Caco-2 (cell line): ENCODE data around the gene MILR1. TPM values are rescaled to one million over a fixed set of nuclear protein-coding genes. Genes with fewer than 3 reads are reported as not detected.
"Not testable (repeated sequence)": the region's sequence is repeated elsewhere in the genome, so short reads cannot be mapped to it uniquely, and the experiment has no call there.

Source experiments
- BruUV-seq: library from RNA; stranded (reverse); fragments of 400-500 nt; replicated peaks from 2 replicates; lab custom pipeline; 2021; lab: Mats Ljungman, UMichigan
- CTCF ChIA-PET: fragments of 300-600 bp; sonication (Branson Sonifier 250); formaldehyde crosslinking; loops from one replicate; lab custom pipeline; 2022; ENCODE audit warnings: antibody characterized with exemption; lab: Charles Lee
- POLR2A ChIA-PET: fragments of 300-600 bp; sonication (Branson Sonifier 250); formaldehyde crosslinking; loops from one replicate; lab custom pipeline; 2022; ENCODE audit warnings: antibody characterized with exemption; lab: Charles Lee
- DNase-seq, 2 experiments: peaks; one replicate each; pipeline versions ENCODE4 v3.0.0 to v3.0.0-alpha.2; 2020 to 2022
- H3K27me3 ChIP-seq: replicated peaks from 2 replicates; pipeline ENCODE4 v1.6.0; 2011; ENCODE audit warnings: low read length; ENCODE audit not compliant: control insufficient read depth, insufficient read depth
- H3K36me3 ChIP-seq: 2 replicates; pipeline ENCODE4 v1.5.1; 2011; ENCODE audit warnings: low read length; ENCODE audit not compliant: control insufficient read depth, insufficient read depth
- H3K4me1 ChIP-seq: fragments of 250-450 bp; sonication (Bioruptor Pico); 2 replicates; pipeline ENCODE4 v1.5.1; 2020; ENCODE audit warnings: mild to moderate bottlenecking
- H3K4me3 ChIP-seq: 2 replicates; pipeline ENCODE4 v1.5.1; 2011; ENCODE audit warnings: low read depth, mild to moderate bottlenecking, control low read depth, low read length
- H3K9me3 ChIP-seq: fragments of 250-450 bp; sonication (Bioruptor Pico); 2 replicates; pipeline ENCODE4 v1.5.1; 2020; ENCODE audit warnings: mild to moderate bottlenecking, moderate library complexity
- H3K27ac Mint-ChIP-seq: one replicate; pipeline ENCODE4 v1.8.0; 2022; ENCODE audit warnings: mixed read lengths; ENCODE audit not compliant: unreplicated experiment
- H3K27me3 Mint-ChIP-seq: one replicate; pipeline ENCODE4 v1.8.0; 2022; ENCODE audit warnings: mixed read lengths; ENCODE audit not compliant: insufficient read depth, unreplicated experiment
- H3K36me3 Mint-ChIP-seq: one replicate; pipeline ENCODE4 v1.8.0; 2022; ENCODE audit warnings: mild to moderate bottlenecking, mixed read lengths; ENCODE audit not compliant: insufficient read depth, unreplicated experiment
- H3K4me1 Mint-ChIP-seq: one replicate; pipeline ENCODE4 v1.8.0; 2022; ENCODE audit warnings: low read depth, mixed read lengths; ENCODE audit not compliant: unreplicated experiment
- H3K4me3 Mint-ChIP-seq: one replicate; pipeline ENCODE4 v1.8.0; 2022; ENCODE audit warnings: mild to moderate bottlenecking, moderate library complexity, mixed read lengths; ENCODE audit not compliant: unreplicated experiment
- H3K9me3 Mint-ChIP-seq: one replicate; pipeline ENCODE4 v1.8.0; 2022; ENCODE audit warnings: mixed read lengths; ENCODE audit not compliant: unreplicated experiment
- intact Hi-C: fragments of 100-400 bp; cut with micrococcal nuclease; formaldehyde crosslinking; loops from one replicate; pipeline ENCODE4 v1.10.0; 2022; ENCODE audit not compliant: unreplicated experiment
- total RNA-seq: library from RNA; stranded (reverse); gene quantifications from 2 replicates; pipeline ENCODE4 v1.2.3, GENCODE V29; 2022
- TF ChIP-seq, protein P1 (sequence below), 2 experiments: fragments of 200-600 bp in 1 of 2; IDR thresholded peaks; 1 replicate in 1 of 2; 2 replicates in 1 of 2; pipeline versions ENCODE4 v1.5.1 to v1.8.0; 2011 to 2022; ENCODE audit warnings: antibody characterized with exemption in 1 of 2, control low read depth in 1 of 2, inconsistent platforms in 1 of 2, low read depth in 1 of 2, low read length in 1 of 2, mild to moderate bottlenecking in 1 of 2, moderate library complexity in 1 of 2; ENCODE audit not compliant: insufficient read depth in 1 of 2, severe bottlenecking in 1 of 2, unreplicated experiment in 1 of 2

The MILR1 gene
- total RNA-seq, 1 experiment from 2014 or later: not detected

DNA sequence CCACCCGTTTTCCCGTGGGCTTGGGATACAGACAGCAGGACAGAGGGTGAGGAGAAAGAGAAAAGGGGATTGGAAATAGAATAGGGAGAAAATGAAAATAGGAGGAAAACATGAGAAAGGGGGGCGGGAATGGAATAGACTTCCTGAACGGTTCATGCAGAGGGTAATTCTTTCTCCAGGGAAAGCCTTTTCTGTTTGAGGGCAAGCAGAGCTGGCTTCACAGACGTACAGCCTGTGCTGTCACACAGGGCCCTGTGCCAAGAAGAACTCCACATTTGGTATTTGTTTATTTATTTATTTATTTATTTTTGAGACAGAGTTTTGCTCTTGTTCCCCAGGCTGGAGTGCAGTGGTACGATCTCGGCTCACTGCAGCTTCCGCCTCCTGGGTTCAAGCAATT is 12.0 kb downstream of the MILR1 start:
- BruUV-seq: no TSS peak
- no peaks in the 10 kb centered on the region for H3K36me3 Mint-ChIP-seq
- POLR2A ChIA-PET: no interaction called here
- Histone ChIP-seq H3K4me3 (no peak overlapping the region), H3K27me3 (no peaks in the 10 kb centered on the region), H3K36me3 (no peaks in the 10 kb centered on the region), H3K9me3 (no peaks in the 10 kb centered on the region), H3K4me1 (0 out of 2 replicates have a peak, but pooled peaks cover 3% of the 10 kb centered on the region)
- H3K27me3 Mint-ChIP-seq: no peaks in the 10 kb centered on the region
- no peaks in the 10 kb centered on the region for H3K4me1 Mint-ChIP-seq
- intact Hi-C loops: no loop called here
- no peak overlapping the region for H3K27ac Mint-ChIP-seq
- DNase-seq: no peak
- TF ChIP-seq, protein P1, sequence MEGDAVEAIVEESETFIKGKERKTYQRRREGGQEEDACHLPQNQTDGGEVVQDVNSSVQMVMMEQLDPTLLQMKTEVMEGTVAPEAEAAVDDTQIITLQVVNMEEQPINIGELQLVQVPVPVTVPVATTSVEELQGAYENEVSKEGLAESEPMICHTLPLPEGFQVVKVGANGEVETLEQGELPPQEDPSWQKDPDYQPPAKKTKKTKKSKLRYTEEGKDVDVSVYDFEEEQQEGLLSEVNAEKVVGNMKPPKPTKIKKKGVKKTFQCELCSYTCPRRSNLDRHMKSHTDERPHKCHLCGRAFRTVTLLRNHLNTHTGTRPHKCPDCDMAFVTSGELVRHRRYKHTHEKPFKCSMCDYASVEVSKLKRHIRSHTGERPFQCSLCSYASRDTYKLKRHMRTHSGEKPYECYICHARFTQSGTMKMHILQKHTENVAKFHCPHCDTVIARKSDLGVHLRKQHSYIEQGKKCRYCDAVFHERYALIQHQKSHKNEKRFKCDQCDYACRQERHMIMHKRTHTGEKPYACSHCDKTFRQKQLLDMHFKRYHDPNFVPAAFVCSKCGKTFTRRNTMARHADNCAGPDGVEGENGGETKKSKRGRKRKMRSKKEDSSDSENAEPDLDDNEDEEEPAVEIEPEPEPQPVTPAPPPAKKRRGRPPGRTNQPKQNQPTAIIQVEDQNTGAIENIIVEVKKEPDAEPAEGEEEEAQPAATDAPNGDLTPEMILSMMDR (IDR thresholded peaks at IDR 0.05; ENCODE audit: insufficient read depth in 1 of 2, low read depth in 1 of 2, low read length in 1 of 2, severe bottlenecking in 1 of 2, unreplicated experiment in 1 of 2): no peak
- no peaks in the 10 kb centered on the region for H3K9me3 Mint-ChIP-seq
- CTCF ChIA-PET: no interaction called here
- H3K4me3 Mint-ChIP-seq: no peak overlapping the region

DNA sequence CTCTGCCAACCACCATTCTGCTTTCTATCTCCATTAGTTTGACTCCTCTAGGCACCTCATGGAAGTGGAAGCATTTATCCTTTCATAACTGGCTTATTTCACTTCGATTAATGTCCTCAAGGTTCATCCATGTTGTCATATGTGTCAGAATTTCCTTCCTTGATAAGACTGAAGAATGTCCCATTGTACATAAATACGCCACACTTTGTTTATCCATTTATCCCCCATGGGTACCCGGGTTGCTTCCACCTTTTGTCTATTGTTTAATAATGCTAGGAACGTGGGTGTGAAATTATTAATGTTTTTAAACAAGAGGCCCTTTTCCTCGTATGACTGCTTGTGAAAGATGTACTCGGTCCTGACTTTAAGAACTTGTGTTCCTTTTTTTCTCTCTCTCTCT is 12.9 kb downstream of the MILR1 start:
- TF ChIP-seq, protein P1 (IDR thresholded peaks at IDR 0.05; ENCODE audit: insufficient read depth in 1 of 2, low read depth in 1 of 2, low read length in 1 of 2, severe bottlenecking in 1 of 2, unreplicated experiment in 1 of 2): no peak
- CTCF ChIA-PET: no interaction called here
- Mint-ChIP-seq H3K27me3 (no peaks in the 10 kb centered on the region), H3K4me1 (no peaks in the 10 kb centered on the region), H3K4me3 (no peak overlapping the region), H3K36me3 (no peaks in the 10 kb centered on the region), H3K27ac (no peak overlapping the region), H3K9me3 (no peaks in the 10 kb centered on the region)
- intact Hi-C loops: no loop called here
- Histone ChIP-seq H3K4me3 (no peak overlapping the region), H3K9me3 (no peaks in the 10 kb centered on the region), H3K27me3 (no peaks in the 10 kb centered on the region), H3K36me3 (no peaks in the 10 kb centered on the region), H3K4me1 (0 out of 2 replicates have a peak, but pooled peaks cover 9% of the 10 kb centered on the region)
- POLR2A ChIA-PET: no interaction called here
- DNase-seq: no peak
- no TSS peak for BruUV-seq

DNA sequence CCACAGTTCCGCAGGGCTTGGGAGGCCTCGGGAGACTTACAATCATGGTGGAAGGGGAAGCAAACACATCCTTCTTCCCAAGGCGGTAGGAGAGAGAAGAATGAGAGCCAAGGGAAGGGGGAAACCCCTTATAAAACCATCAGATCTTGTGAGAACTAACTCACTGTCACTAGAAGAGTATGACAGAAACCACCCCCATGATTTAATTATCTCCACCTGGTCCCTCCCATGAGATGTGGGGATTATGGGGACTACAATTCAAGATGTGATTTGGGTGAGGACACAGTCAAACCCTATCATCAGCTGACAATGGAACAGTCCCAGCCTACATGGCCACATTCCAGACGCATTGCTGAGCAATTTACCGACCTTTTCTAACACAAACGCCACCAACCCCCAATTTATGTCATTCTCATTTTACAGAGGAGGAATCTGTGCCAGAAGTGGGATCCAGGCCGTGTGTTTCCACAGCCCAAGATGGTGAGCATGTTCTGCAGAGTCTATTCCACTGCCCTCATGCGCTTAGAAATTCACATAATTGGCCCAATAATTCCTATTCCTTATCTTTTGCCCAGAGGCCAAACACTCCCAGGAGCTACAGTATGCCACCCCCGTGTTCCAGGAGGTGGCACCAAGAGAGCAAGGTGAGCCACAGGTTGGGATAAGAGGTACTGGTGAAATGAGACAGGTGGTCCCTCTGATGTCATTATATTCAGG is 17.3 kb downstream of the MILR1 start:
- H3K4me3 Mint-ChIP-seq: no peak overlapping the region
- DNase-seq: no peak
- intact Hi-C loops: no loop called here
- no TSS peak for BruUV-seq
- Histone ChIP-seq H3K27me3 (no peaks in the 10 kb centered on the region), H3K4me3 (no peak overlapping the region), H3K9me3 (no peaks in the 10 kb centered on the region), H3K36me3 (no peaks in the 10 kb centered on the region), H3K4me1 (0 out of 2 replicates have a peak, but pooled peaks cover 9% of the 10 kb centered on the region)
- TF ChIP-seq, protein P1 (IDR thresholded peaks at IDR 0.05; ENCODE audit: insufficient read depth in 1 of 2, low read depth in 1 of 2, low read length in 1 of 2, severe bottlenecking in 1 of 2, unreplicated experiment in 1 of 2): no peak
- no peaks in the 10 kb centered on the region for H3K27me3 Mint-ChIP-seq
- ChIA-PET CTCF (no interaction called here), POLR2A (no interaction called here)
- H3K9me3 Mint-ChIP-seq: no peaks in the 10 kb centered on the region
- no peaks in the 10 kb centered on the region for H3K36me3 Mint-ChIP-seq
- no peaks in the 10 kb centered on the region for H3K4me1 Mint-ChIP-seq
- no peak overlapping the region for H3K27ac Mint-ChIP-seq

- intact Hi-C loops, H3K36me3 Mint-ChIP-seq, H3K4me3 Mint-ChIP-seq: not testable (repeated sequence)
Observed at GRCh38 chr17:64466834-64467233, 17.9 kb downstream of the MILR1 start.

More at GRCh38 chr17:64466834-64467233, 17.9 kb downstream of the MILR1 start:
- H3K9me3 ChIP-seq, CTCF ChIA-PET, H3K36me3 ChIP-seq, H3K4me1 ChIP-seq, H3K27me3 ChIP-seq, DNase-seq, H3K9me3 Mint-ChIP-seq, H3K4me3 ChIP-seq, H3K27me3 Mint-ChIP-seq, H3K27ac Mint-ChIP-seq, BruUV-seq, H3K4me1 Mint-ChIP-seq, POLR2A ChIA-PET: not testable (repeated sequence)
